Breast epithelium (tissue), 3 donors: ENCODE results near the gene ARAF.

Experiments
- CTCF ChIP-seq, 3 donors: fragments of 450-650 bp; IDR thresholded peaks; one replicate each; pipeline ENCODE4 v1.5.1; 2016 to 2017; ENCODE audit warnings: antibody characterized with exemption in 3 of 3, mild to moderate bottlenecking in 3 of 3, moderate library complexity in 3 of 3
- POLR2A ChIP-seq: fragments of 450-650 bp; IDR thresholded peaks from one replicate; pipeline ENCODE4 v1.6.1; 2016; ENCODE audit warnings: antibody characterized with exemption, mild to moderate bottlenecking, moderate library complexity

DNA sequence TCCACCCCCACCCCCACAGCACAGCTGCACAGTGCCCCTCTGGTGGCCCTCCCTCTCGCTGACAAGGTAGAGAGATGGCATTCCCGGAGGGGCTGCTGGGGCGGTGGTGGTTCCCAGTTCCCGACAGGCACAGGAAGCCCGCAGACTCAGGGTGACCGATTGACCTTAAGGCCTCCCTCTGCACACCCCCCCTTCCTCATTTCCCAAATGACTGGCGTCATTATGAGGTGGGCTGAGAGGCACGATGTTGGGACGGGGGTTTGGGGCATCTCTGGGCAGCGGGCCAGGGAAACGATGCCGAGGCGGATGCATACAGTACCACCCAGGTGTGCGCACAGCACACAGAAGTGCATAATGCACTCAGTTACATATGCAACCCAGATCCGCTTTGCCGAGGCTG is 17.7 kb downstream of the ARAF start:
- no peak for TF ChIP-seq POLR2A
- no peak for TF ChIP-seq CTCF (IDR thresholded peaks at IDR 0.05)
